Measurements from ENCODE around the gene MICU1. TPM values are rescaled to one million over a fixed set of nuclear protein-coding genes. Genes with fewer than 3 reads are reported as not detected.

Gene MICU1
- total and polyA plus RNA-seq, 2 experiments from 2014 or later: 27.5 to 52.3 TPM

GRCh38 chr10:72588266-72588665 lies 37.6 kb downstream of the MICU1 start (continued):
- TF ChIP-seq EZH2phosphoT487 (IDR thresholded peaks at IDR 0.05; ENCODE audit: unreplicated experiment): no peak

- DNase-seq (ENCODE audit: low spot score) (no peak), ATAC-seq (no peak)
- Mint-ChIP-seq H3K4me3 (no peak overlapping the region), H3K27ac (no peak overlapping the region), H3K4me1 (peaks cover 7% of the 10 kb centered on the region; the same call in 2 of the 3 replicates), H3K27me3 (ENCODE audit: insufficient read depth, low read depth, poor library complexity) (no peaks in the 10 kb centered on the region), H3K36me3 (ENCODE audit: low read depth) (peaks cover 5% of the 10 kb centered on the region; the same call in 2 of the 3 replicates), H3K9me3 (peaks cover 2% of the 10 kb centered on the region; the same call in 1 of the 3 replicates)
- Histone ChIP-seq H3K4me1 (ENCODE audit: insufficient read depth) (no peaks in the 10 kb centered on the region), H3F3A (replicated peaks; ENCODE audit: low read depth) (no peaks in the 10 kb centered on the region), H3K4me3 (no peak overlapping the region), H2AFZ (no peak overlapping the region), H3K36me3 (ENCODE audit: insufficient read depth) (no peaks in the 10 kb centered on the region), H3K4me2 (no peak overlapping the region), H3K9me2 (ENCODE audit: insufficient read depth) (no peaks in the 10 kb centered on the region), H3K27me3 (ENCODE audit: insufficient read depth) (no peaks in the 10 kb centered on the region), H3K27ac (ENCODE audit: low read depth) (no peak overlapping the region), H3K79me2 (replicated peaks; ENCODE audit: insufficient read depth) (peaks cover 34% of the 10 kb centered on the region), H4K20me1 (replicated peaks; ENCODE audit: insufficient read depth) (peaks cover 4% of the 10 kb centered on the region; the same call in 1 of the 2 replicates)
- TF ChIP-seq REST (IDR thresholded peaks at IDR 0.05; ENCODE audit: unreplicated experiment) (no peak), JUNB (IDR thresholded peaks at IDR 0.05; ENCODE audit: unreplicated experiment) (no peak)
These were observed 38.3 kb downstream of the MICU1 start for GRCh38 chr10:72587568-72587967.

GRCh38 chr10:72574636-72575035 lies 51.2 kb downstream of the MICU1 start:
- no peak overlapping the region for H3K4me3 Mint-ChIP-seq
- Histone ChIP-seq H3K9me2 (ENCODE audit: insufficient read depth) (no peaks in the 10 kb centered on the region), H3K27me3 (ENCODE audit: insufficient read depth) (no peaks in the 10 kb centered on the region), H3K4me1 (ENCODE audit: insufficient read depth) (no peaks in the 10 kb centered on the region), H3K79me2 (replicated peaks; ENCODE audit: insufficient read depth) (0 out of 2 replicates have a peak, but pooled peaks cover 10% of the 10 kb centered on the region), H4K20me1 (replicated peaks; ENCODE audit: insufficient read depth) (peaks cover 8% of the 10 kb centered on the region; the same call in 1 of the 2 replicates), H3K4me3 (no peak overlapping the region), H3K4me2 (no peak overlapping the region), H3F3A (replicated peaks; ENCODE audit: low read depth) (no peaks in the 10 kb centered on the region), H3K27ac (ENCODE audit: low read depth) (no peak overlapping the region), H2AFZ (no peak overlapping the region), H3K36me3 (ENCODE audit: insufficient read depth) (no peaks in the 10 kb centered on the region)
- DNase-seq (ENCODE audit: low spot score) (no peak), ATAC-seq (no peak)
- H3K27me3 Mint-ChIP-seq (ENCODE audit: insufficient read depth, low read depth, poor library complexity): no peaks in the 10 kb centered on the region
- no peak overlapping the region for H3K27ac Mint-ChIP-seq
- H3K4me1 Mint-ChIP-seq: no peaks in the 10 kb centered on the region
- H3K9me3 Mint-ChIP-seq: no peaks in the 10 kb centered on the region
- H3K36me3 Mint-ChIP-seq (ENCODE audit: low read depth): no peaks in the 10 kb centered on the region
- TF ChIP-seq ZNF462 (CRISPR knock-in tag; IDR thresholded peaks at IDR 0.05) (no peak), ZNF331 (CRISPR knock-in tag; IDR thresholded peaks at IDR 0.05; ENCODE audit: low read depth) (no peak)

All from GM23338 (cell line).